ENCODE results near the gene ZNF559.
A peak's percentile ranks its signal among the peaks of the same experiment; 100 is the strongest.
"Not testable (repeated sequence)": the region's sequence is repeated elsewhere in the genome, so short reads cannot be mapped to it uniquely, and the experiment has no call there.

The ZNF559 gene

GRCh38 chr19:9323919-9324583, at the start of gene ZNF559:
TSS of gene ZNF559 (plus strand) at chr19:9324179. CDS start at chr19:9338550, 14,371 bp downstream.
- DNase-seq: peak; percentile 43 to 93 (median 81)

GRCh38 chr19:9283485-9283884, 40.5 kb upstream of the ZNF559 start:
- DNase-seq: not testable (repeated sequence)

GRCh38 chr19:9289231-9289884, 34.6 kb upstream of the ZNF559 start:
- DNase-seq: no peak

- DNase-seq: no peak
Measured at GRCh38 chr19:9295411-9295849, 28.5 kb upstream of the ZNF559 start.

- DNase-seq: no peak
Measured at GRCh38 chr19:9296336-9296735, 27.6 kb upstream of the ZNF559 start.

- DNase-seq: no peak
Measured at GRCh38 chr19:9306443-9306842, 17.5 kb upstream of the ZNF559 start.

- DNase-seq: no peak
Measured at GRCh38 chr19:9308091-9308770, 15.7 kb upstream of the ZNF559 start.

- peak; percentile 81 to 98 (median 94) for DNase-seq
Measured at GRCh38 chr19:9309139-9309973, 14.6 kb upstream of the ZNF559 start, which contains the start of gene ZNF699. TSS of gene ZNF699 (minus strand) at chr19:9309838. CDS start at chr19:9305119, 4,719 bp downstream.

- peak in 30 of 51 donors; percentile 75 to 97 (median 88) for DNase-seq
Measured at GRCh38 chr19:9309974-9310446, 14.0 kb upstream of the ZNF559 start.

GRCh38 chr19:9313756-9314155, 10.2 kb upstream of the ZNF559 start:
- no peak for DNase-seq

- no peak for DNase-seq
Measured at GRCh38 chr19:9321338-9321737, 2.6 kb upstream of the ZNF559 start.

- not testable (repeated sequence) for DNase-seq
Measured at GRCh38 chr19:9321756-9322155, 2.2 kb upstream of the ZNF559 start.

GRCh38 chr19:9322201-9322600, 1.8 kb upstream of the ZNF559 start:
- DNase-seq: not testable (repeated sequence)

GRCh38 chr19:9323557-9323918, 441 bp upstream of the ZNF559 start:
- DNase-seq: peak in 50 of 51 donors; percentile 4 to 93 (median 60)

GRCh38 chr19:9324584-9324962, 594 bp downstream of the ZNF559 start:
- DNase-seq: no peak

GRCh38 chr19:9329999-9330398, 6.0 kb downstream of the ZNF559 start:
- DNase-seq: no peak

GRCh38 chr19:9342610-9343304, 18.8 kb downstream of the ZNF559 start:
- DNase-seq: no peak

- DNase-seq: no peak
Measured at GRCh38 chr19:9345005-9345404, 21.0 kb downstream of the ZNF559 start.

GRCh38 chr19:9348253-9348652, 24.3 kb downstream of the ZNF559 start:
- DNase-seq: no peak

- no peak for DNase-seq
Measured at GRCh38 chr19:9348671-9349070, 24.7 kb downstream of the ZNF559 start.

GRCh38 chr19:9352505-9352904, 28.5 kb downstream of the ZNF559 start:
- no peak for DNase-seq
